ENCODE measurements around the gene ABHD4.
A peak's percentile ranks its signal among the peaks of the same experiment; 100 is the strongest.

ABHD4 gene

DNA sequence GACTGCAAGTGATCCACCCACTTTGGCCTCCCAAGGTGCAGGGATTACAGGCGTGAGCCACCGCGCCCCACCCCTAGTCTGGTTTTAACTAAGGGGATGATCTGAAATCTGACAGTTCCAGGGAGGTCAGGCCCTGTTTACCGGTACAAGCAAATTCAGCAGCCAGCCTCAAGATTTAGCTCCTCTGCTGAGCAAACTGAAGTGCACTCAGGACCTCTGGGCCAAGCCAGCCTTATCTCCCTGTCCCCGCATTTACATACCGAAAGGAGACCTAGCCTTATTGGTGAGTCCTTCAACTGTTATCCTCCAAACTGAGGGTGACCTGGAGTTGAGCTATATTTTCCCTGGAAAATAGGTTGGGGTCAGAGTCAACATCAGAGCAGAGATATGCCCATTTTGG is 835 bp upstream of the ABHD4 start:
- H3K18ac ChIP-seq (ENCODE audit: low read length): no peak overlapping the region
- H3K9me3 ChIP-seq (replicated peaks in 1 of 2; ENCODE audit: control insufficient read depth in 2 of 2, insufficient read depth in 1 of 2, low read depth in 1 of 2, low read length in 2 of 2): no peaks in the 10 kb centered on the region
- H2BK120ac ChIP-seq (ENCODE audit: low read depth, low read length): no peak overlapping the region
- peaks cover 0 to 50% (median 0%) of the 10 kb centered on the region in 3 experiments for H3K27me3 ChIP-seq (ENCODE audit: control insufficient read depth in 3 of 3, insufficient read depth in 3 of 3, low read depth in 1 of 3, low read length in 3 of 3)
- H3K4me2 ChIP-seq (ENCODE audit: insufficient read depth, low read length, poor library complexity, severe bottlenecking): no peak overlapping the region
- no peak overlapping the region for H3K4me3 ChIP-seq (ENCODE audit: low read length in 2 of 2)
- H2BK12ac ChIP-seq (ENCODE audit: low read length): no peak overlapping the region
- H3K36me3 ChIP-seq (replicated peaks in 1 of 2; ENCODE audit: control insufficient read depth in 2 of 2, insufficient read depth in 2 of 2, low read length in 2 of 2): peaks cover 6 to 8% of the 10 kb centered on the region in 2 donors
- H3K27ac ChIP-seq (replicated peaks; ENCODE audit: low read length): no peak overlapping the region
- H3K79me1 ChIP-seq (ENCODE audit: low read depth, low read length): no peaks in the 10 kb centered on the region
- peak overlapping the region; percentile 97 for H2AFZ ChIP-seq (ENCODE audit: low read length)
- WGBS, 2 donors (ENCODE audit: extremely low coverage in 2 of 2, insufficient read length in 2 of 2, insufficient replicate concordance in 1 of 2): no CpG with 5 or more reads among the region's 6 CpGs
- no peak overlapping the region for H4K8ac ChIP-seq (ENCODE audit: low read depth, low read length)
- no peak for DNase-seq (ENCODE audit: low spot score)
- no peak overlapping the region for H3K9ac ChIP-seq (ENCODE audit: low read depth, low read length, poor library complexity)
- H3K23ac ChIP-seq (ENCODE audit: low read depth, low read length, poor library complexity): no peak overlapping the region
- no peak overlapping the region for H2AK5ac ChIP-seq (ENCODE audit: low read depth, low read length)
- H4K91ac ChIP-seq (ENCODE audit: low read depth, low read length, poor library complexity): no peak overlapping the region
- no peak overlapping the region for H2BK15ac ChIP-seq (ENCODE audit: low read length)
- no peak overlapping the region for H3K14ac ChIP-seq (ENCODE audit: low read length)
- no peak overlapping the region for H3K4ac ChIP-seq (ENCODE audit: low read length)
- H3K4me1 ChIP-seq (ENCODE audit: control insufficient read depth in 2 of 2, insufficient read depth in 1 of 2, low read depth in 1 of 2, low read length in 2 of 2): peaks cover 4 to 6% of the 10 kb centered on the region in 2 donors
- no peak overlapping the region for H2BK5ac ChIP-seq (ENCODE audit: low read length)

- Histone ChIP-seq H3K23ac (ENCODE audit: low read depth, low read length, poor library complexity) (no peak overlapping the region), H3K9me3 (replicated peaks in 1 of 2; ENCODE audit: control insufficient read depth in 2 of 2, insufficient read depth in 1 of 2, low read depth in 1 of 2, low read length in 2 of 2) (no peaks in the 10 kb centered on the region), H2AK5ac (ENCODE audit: low read depth, low read length) (no peak overlapping the region), H3K18ac (ENCODE audit: low read length) (peak overlapping the region; percentile 84), H3K9ac (ENCODE audit: low read depth, low read length, poor library complexity) (no peak overlapping the region), H3K4me2 (ENCODE audit: insufficient read depth, low read length, poor library complexity, severe bottlenecking) (peak overlapping the region; percentile 74), H3K4ac (ENCODE audit: low read length) (no peak overlapping the region), H2AFZ (ENCODE audit: low read length) (peak overlapping the region; percentile 97), H2BK15ac (ENCODE audit: low read length) (no peak overlapping the region), H3K27me3 (ENCODE audit: control insufficient read depth in 3 of 3, insufficient read depth in 3 of 3, low read depth in 1 of 3, low read length in 3 of 3) (peaks cover 0 to 49% (median 0%) of the 10 kb centered on the region in 3 experiments), H3K4me1 (ENCODE audit: control insufficient read depth in 2 of 2, insufficient read depth in 1 of 2, low read depth in 1 of 2, low read length in 2 of 2) (peaks cover 4 to 6% of the 10 kb centered on the region in 2 donors), H3K79me1 (ENCODE audit: low read depth, low read length) (no peaks in the 10 kb centered on the region), H2BK5ac (ENCODE audit: low read length) (no peak overlapping the region), H3K27ac (replicated peaks; ENCODE audit: low read length) (no peak overlapping the region), H3K14ac (ENCODE audit: low read length) (no peak overlapping the region), H2BK12ac (ENCODE audit: low read length) (no peak overlapping the region), H2BK120ac (ENCODE audit: low read depth, low read length) (no peak overlapping the region), H3K36me3 (replicated peaks in 1 of 2; ENCODE audit: control insufficient read depth in 2 of 2, insufficient read depth in 2 of 2, low read length in 2 of 2) (peaks cover 8 to 11% of the 10 kb centered on the region in 2 donors), H4K8ac (ENCODE audit: low read depth, low read length) (no peak overlapping the region), H3K4me3 (ENCODE audit: low read length in 2 of 2) (peak overlapping the region; percentile 87 to 92), H4K91ac (ENCODE audit: low read depth, low read length, poor library complexity) (no peak overlapping the region)
- DNase-seq (ENCODE audit: low spot score): no peak
- WGBS, 2 donors (ENCODE audit: extremely low coverage in 2 of 2, insufficient read length in 2 of 2, insufficient replicate concordance in 1 of 2): no CpG with 5 or more reads among the region's 9 CpGs
Measured at GRCh38 chr14:22597771-22598098, 365 bp upstream of the ABHD4 start.

GRCh38 chr14:22598896-22599244 is 770 bp downstream of the ABHD4 start:
- Histone ChIP-seq H4K8ac (ENCODE audit: low read depth, low read length) (no peak overlapping the region), H3K9ac (ENCODE audit: low read depth, low read length, poor library complexity) (no peak overlapping the region), H3K4me1 (ENCODE audit: control insufficient read depth in 2 of 2, insufficient read depth in 1 of 2, low read depth in 1 of 2, low read length in 2 of 2) (peaks cover 4 to 6% of the 10 kb centered on the region in 2 donors), H3K14ac (ENCODE audit: low read length) (no peak overlapping the region), H2BK5ac (ENCODE audit: low read length) (peak overlapping the region; percentile 43), H3K9me3 (replicated peaks in 1 of 2; ENCODE audit: control insufficient read depth in 2 of 2, insufficient read depth in 1 of 2, low read depth in 1 of 2, low read length in 2 of 2) (no peaks in the 10 kb centered on the region), H2BK120ac (ENCODE audit: low read depth, low read length) (no peak overlapping the region), H3K4me2 (ENCODE audit: insufficient read depth, low read length, poor library complexity, severe bottlenecking) (peak overlapping the region; percentile 74), H2AK5ac (ENCODE audit: low read depth, low read length) (no peak overlapping the region), H3K27me3 (ENCODE audit: control insufficient read depth in 3 of 3, insufficient read depth in 3 of 3, low read depth in 1 of 3, low read length in 3 of 3) (peaks cover 0 to 38% (median 0%) of the 10 kb centered on the region in 3 experiments), H3K79me1 (ENCODE audit: low read depth, low read length) (no peaks in the 10 kb centered on the region), H4K91ac (ENCODE audit: low read depth, low read length, poor library complexity) (no peak overlapping the region), H3K36me3 (replicated peaks in 1 of 2; ENCODE audit: control insufficient read depth in 2 of 2, insufficient read depth in 2 of 2, low read length in 2 of 2) (peaks cover 14 to 17% of the 10 kb centered on the region in 2 donors), H2BK12ac (ENCODE audit: low read length) (no peak overlapping the region), H3K27ac (replicated peaks; ENCODE audit: low read length) (peak overlapping the region; percentile 53), H2BK15ac (ENCODE audit: low read length) (no peak overlapping the region), H3K4ac (ENCODE audit: low read length) (no peak overlapping the region), H3K4me3 (ENCODE audit: low read length in 2 of 2) (peak overlapping the region; percentile 87 to 92), H2AFZ (ENCODE audit: low read length) (peak overlapping the region; percentile 97), H3K18ac (ENCODE audit: low read length) (no peak overlapping the region), H3K23ac (ENCODE audit: low read depth, low read length, poor library complexity) (no peak overlapping the region)
- no peak for DNase-seq (ENCODE audit: low spot score)
- WGBS, 2 donors (ENCODE audit: extremely low coverage in 2 of 2, insufficient read length in 2 of 2, insufficient replicate concordance in 1 of 2): no CpG with 5 or more reads among the region's 5 CpGs

GRCh38 chr14:22599349-22599748 is 1.2 kb downstream of the ABHD4 start:
- H3K4me1 ChIP-seq (ENCODE audit: control insufficient read depth in 2 of 2, insufficient read depth in 1 of 2, low read depth in 1 of 2, low read length in 2 of 2): peaks cover 4 to 6% of the 10 kb centered on the region in 2 donors
- no peak for DNase-seq (ENCODE audit: low spot score)
- H2BK15ac ChIP-seq (ENCODE audit: low read length): no peak overlapping the region
- no peak overlapping the region for H2AFZ ChIP-seq (ENCODE audit: low read length)
- no peak overlapping the region for H2AK5ac ChIP-seq (ENCODE audit: low read depth, low read length)
- H4K8ac ChIP-seq (ENCODE audit: low read depth, low read length): no peak overlapping the region
- no peak overlapping the region for H4K91ac ChIP-seq (ENCODE audit: low read depth, low read length, poor library complexity)
- H3K79me1 ChIP-seq (ENCODE audit: low read depth, low read length): no peaks in the 10 kb centered on the region
- peaks cover 0 to 34% (median 0%) of the 10 kb centered on the region in 3 experiments for H3K27me3 ChIP-seq (ENCODE audit: control insufficient read depth in 3 of 3, insufficient read depth in 3 of 3, low read depth in 1 of 3, low read length in 3 of 3)
- no peak overlapping the region for H3K27ac ChIP-seq (replicated peaks; ENCODE audit: low read length)
- H3K9ac ChIP-seq (ENCODE audit: low read depth, low read length, poor library complexity): no peak overlapping the region
- no peak overlapping the region for H3K4ac ChIP-seq (ENCODE audit: low read length)
- peak overlapping the region in 1 of 2 donors; percentile 87 for H3K4me3 ChIP-seq (ENCODE audit: low read length in 2 of 2)
- no peak overlapping the region for H3K23ac ChIP-seq (ENCODE audit: low read depth, low read length, poor library complexity)
- no peak overlapping the region for H3K14ac ChIP-seq (ENCODE audit: low read length)
- H3K4me2 ChIP-seq (ENCODE audit: insufficient read depth, low read length, poor library complexity, severe bottlenecking): no peak overlapping the region
- no peak overlapping the region for H3K18ac ChIP-seq (ENCODE audit: low read length)
- H3K36me3 ChIP-seq (replicated peaks in 1 of 2; ENCODE audit: control insufficient read depth in 2 of 2, insufficient read depth in 2 of 2, low read length in 2 of 2): peaks cover 15 to 17% of the 10 kb centered on the region in 2 donors
- H2BK120ac ChIP-seq (ENCODE audit: low read depth, low read length): no peak overlapping the region
- no peak overlapping the region for H2BK5ac ChIP-seq (ENCODE audit: low read length)
- H3K9me3 ChIP-seq (replicated peaks in 1 of 2; ENCODE audit: control insufficient read depth in 2 of 2, insufficient read depth in 1 of 2, low read depth in 1 of 2, low read length in 2 of 2): no peaks in the 10 kb centered on the region
- no peak overlapping the region for H2BK12ac ChIP-seq (ENCODE audit: low read length)
- WGBS, 2 donors (ENCODE audit: extremely low coverage in 2 of 2, insufficient read length in 2 of 2, insufficient replicate concordance in 1 of 2): no CpG with 5 or more reads among the region's 3 CpGs

All from neuronal stem cell (in vitro differentiated cells).